Spleen (tissue), 7 donors: ENCODE results near the gene MORF4L2.
"Not testable (repeated sequence)": the region's sequence is repeated elsewhere in the genome, so short reads cannot be mapped to it uniquely, and the experiment has no call there.

Experiments
- CTCF ChIP-seq, 11 experiments: fragments of 200-600 bp in 7 of 11; fragments of 450-650 bp in 4 of 11; sonication (generic) in 4 of 11; IDR thresholded peaks in 8 of 11; conservative IDR thresholded peaks in 3 of 11; 1 replicate in 7 of 11; 2 replicates in 4 of 11; pipeline versions ENCODE4 v1.4.0 to v1.8.0; 2016 to 2021; ENCODE audit warnings: antibody characterized with exemption in 11 of 11, inconsistent platforms in 4 of 11, mild to moderate bottlenecking in 1 of 11
- POLR2A ChIP-seq, 3 donors: fragments of 450-650 bp; IDR thresholded peaks; one replicate each; pipeline ENCODE4 v1.5.1; 2017; ENCODE audit warnings: antibody characterized with exemption in 3 of 3, mild to moderate bottlenecking in 1 of 3
- POLR2AphosphoS5 ChIP-seq, 3 donors: sonication (generic); formaldehyde crosslinking; IDR thresholded peaks; one replicate each; pipeline ENCODE4 v1.5.1; 2017; ENCODE audit warnings: antibody characterized with exemption in 3 of 3
- donor health status: DM: no; HTN: no; CAD: no; lungs with moderate emphysema.
- donor health status: DM: no; HTN: no; CAD: no.
- donor health status: DM: no; HTN: no; CAD: no.

GRCh38 chrX:103638479-103639346 is 47.8 kb downstream of the MORF4L2 start:
- TF ChIP-seq POLR2A (IDR thresholded peaks at IDR 0.05); CTCF (IDR thresholded peaks at IDR 0.05 in 8 of 11, conservative IDR thresholded peaks at IDR 0.05 in 3 of 11); POLR2AphosphoS5 (IDR thresholded peaks at IDR 0.05): not testable (repeated sequence)
